ENCODE measurements around the gene ZNG1A. TPM values are rescaled to one million over a fixed set of nuclear protein-coding genes. Genes with fewer than 3 reads are reported as not detected.
"Not testable (repeated sequence)": the region's sequence is repeated elsewhere in the genome, so short reads cannot be mapped to it uniquely, and the experiment has no call there.

ZNG1A gene
- polyA plus RNA-seq (ENCODE audit: insufficient read depth in 1 of 5, insufficient read length in 5 of 5, low replicate concordance in 1 of 5), result 10 to 100 TPM; 53.4 to 85.3 (median 65.7) TPM
- long read RNA-seq, donor 1, transcript CBWD1-202 (15 exons, 1,706 nt), result major isoform, 9 of 41 reads
- long read RNA-seq, donor 1, transcript CBWD1-206 (3 exons, 1,731 nt), result major isoform, 9 of 41 reads
- long read RNA-seq, donor 1, partial matches to known transcripts, result 16 of 41 reads
- long read RNA-seq, donor 1, other reads (novel, unspliced or antisense), result 0 of 41 reads
- long read RNA-seq, donor 2, transcript CBWD1-202 (15 exons, 1,706 nt), result major isoform, 12 of 28 reads
- long read RNA-seq, donor 2, partial matches to known transcripts, result 12 of 28 reads
- long read RNA-seq, donor 2, other reads (novel, unspliced or antisense), result 0 of 28 reads
- long read RNA-seq, donor 3, transcript CBWD1-206 (3 exons, 1,731 nt), result minor isoform, 6 of 32 reads
- long read RNA-seq, donor 3, transcript CBWD1-202 (15 exons, 1,706 nt), result major isoform, 11 of 32 reads
- long read RNA-seq, donor 3, partial matches to known transcripts, result 9 of 32 reads
- long read RNA-seq, donor 3, other reads (novel, unspliced or antisense), result 0 of 32 reads
- long read RNA-seq, donor 4, partial matches to known transcripts, result 0 of 5 reads
- long read RNA-seq, donor 4, other reads (novel, unspliced or antisense), result 0 of 5 reads
- long read RNA-seq, donor 5, transcript CBWD1-202 (15 exons, 1,706 nt), result major isoform, 20 of 64 reads
- long read RNA-seq, donor 5, transcript CBWD1-206 (3 exons, 1,731 nt), result minor isoform, 16 of 64 reads
- long read RNA-seq, donor 5, partial matches to known transcripts, result 16 of 64 reads
- long read RNA-seq, donor 5, other reads (novel, unspliced or antisense), result 0 of 64 reads
- long read RNA-seq, donor 6, transcript CBWD1-202 (15 exons, 1,706 nt), result major isoform, 13 of 33 reads
- long read RNA-seq, donor 6, partial matches to known transcripts, result 17 of 33 reads
- long read RNA-seq, donor 6, other reads (novel, unspliced or antisense), result 0 of 33 reads
- long read RNA-seq, donor 7, transcript CBWD1-202 (15 exons, 1,706 nt), result major isoform, 11 of 17 reads
- long read RNA-seq, donor 7, partial matches to known transcripts, result 0 of 17 reads
- long read RNA-seq, donor 7, other reads (novel, unspliced or antisense), result 0 of 17 reads
- long read RNA-seq, donor 8, partial matches to known transcripts, result 0 of 8 reads
- long read RNA-seq, donor 8, other reads (novel, unspliced or antisense), result 0 of 8 reads

DNA sequence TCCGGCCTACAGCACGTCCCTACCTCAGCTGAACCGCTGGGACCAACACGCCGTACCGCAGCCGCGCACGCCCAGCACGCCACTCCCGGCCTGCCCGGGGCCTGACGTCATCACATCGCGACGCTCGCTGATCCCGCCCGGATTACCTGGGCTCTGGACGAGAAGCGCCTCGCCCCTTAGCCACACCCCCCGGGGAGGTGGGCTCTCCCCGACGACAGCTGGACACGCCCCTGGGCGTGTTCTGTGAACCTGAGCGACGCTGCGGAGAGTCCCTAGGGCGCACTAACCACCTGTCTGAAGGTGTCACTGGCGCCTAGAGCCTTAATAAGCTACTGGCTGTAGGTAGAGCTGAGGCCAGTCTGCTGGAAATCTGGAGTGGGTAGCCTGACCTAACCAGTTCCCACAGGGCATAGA is at the start of gene ZNG1A:
ZNG1A (minus strand) TSS at position 87 of the 414 bp plus-strand sequence. CDS start 87 bp downstream, outside the sequence.
- DNase-seq, result peak in 1 of 2 donors; percentile 73

DNA sequence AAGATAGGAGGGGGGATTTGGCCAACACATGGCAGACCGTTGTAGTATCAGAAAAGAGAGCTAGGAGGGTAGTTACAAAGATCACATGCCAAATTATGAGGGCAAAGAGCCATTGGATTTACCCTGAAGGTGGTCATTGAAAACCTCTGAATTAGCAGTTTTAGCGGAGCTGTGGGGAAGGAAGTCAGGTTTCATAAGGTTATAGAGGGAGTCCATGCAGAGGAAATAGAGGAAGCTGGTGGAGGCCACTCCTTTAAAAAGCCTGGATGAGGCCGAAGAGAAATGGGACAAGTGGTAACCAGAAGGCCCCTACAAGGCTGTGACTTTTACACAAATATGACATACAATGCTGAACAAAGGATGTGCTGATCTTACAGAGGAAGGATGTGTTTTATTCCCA is 49.0 kb upstream of the ZNG1A start:
- DNase-seq, result no peak

DNA sequence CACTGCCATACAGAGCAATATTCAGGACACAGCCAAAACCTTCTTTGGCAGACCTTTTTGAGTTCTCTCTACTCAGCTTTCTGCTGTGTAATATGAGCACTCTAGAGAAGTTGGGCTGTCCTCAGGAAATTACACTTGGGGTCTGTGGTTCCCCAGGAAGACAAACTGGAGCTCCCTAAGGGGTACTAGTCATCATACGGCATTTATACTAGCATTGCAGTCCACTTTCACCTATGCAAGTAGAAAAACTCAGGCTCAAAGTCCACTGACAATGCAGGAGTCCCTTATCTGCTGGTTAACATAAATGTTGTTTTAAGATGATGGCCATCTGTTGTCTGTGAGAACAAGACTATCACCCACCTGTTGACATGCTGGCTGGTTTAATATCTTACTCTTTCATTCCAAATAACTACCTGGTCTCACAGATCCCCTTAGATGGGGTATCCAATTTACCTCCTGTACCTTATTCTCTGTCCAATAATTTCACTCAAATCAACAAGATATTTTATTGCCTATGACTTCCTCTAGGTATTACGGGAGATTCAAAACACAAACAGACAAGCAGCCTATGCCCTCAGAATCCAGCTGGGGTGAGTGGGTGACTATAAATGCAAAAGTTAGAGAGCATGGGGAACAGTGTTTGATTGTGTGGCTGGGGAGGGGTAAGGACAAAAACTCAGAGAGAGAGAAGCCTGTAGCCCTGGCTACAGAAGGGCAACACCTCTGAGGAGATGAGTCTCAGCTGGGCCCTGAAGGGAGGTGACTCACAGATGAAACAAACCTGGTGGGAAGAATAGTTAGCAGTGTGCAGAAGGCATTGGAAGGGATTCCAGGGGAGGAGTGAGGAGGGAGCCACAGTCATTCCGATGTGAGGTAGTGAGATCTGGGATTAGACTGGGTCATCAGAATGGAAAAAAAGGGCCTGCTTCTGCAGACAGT is 46.0 kb upstream of the ZNG1A start:
- no peak for DNase-seq

DNA sequence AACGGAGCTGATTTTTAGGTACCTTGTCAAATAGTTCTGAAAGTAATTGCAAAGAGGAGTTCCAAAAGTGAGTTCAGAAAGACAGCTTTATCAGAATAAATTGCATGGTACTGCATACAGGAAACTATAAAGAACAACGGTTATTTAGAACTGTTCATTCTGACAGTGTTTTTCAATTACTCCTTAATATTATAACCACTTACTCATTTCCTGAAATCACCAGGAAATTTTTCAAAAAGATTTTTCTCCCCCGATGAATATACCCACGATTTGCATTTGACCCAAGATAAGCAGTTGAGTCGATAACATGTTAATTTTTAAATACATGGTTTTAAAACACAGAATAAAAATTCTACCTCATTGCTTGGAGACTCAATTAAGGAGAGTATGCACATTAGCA is 45.2 kb upstream of the ZNG1A start:
- DNase-seq, result no peak

DNA sequence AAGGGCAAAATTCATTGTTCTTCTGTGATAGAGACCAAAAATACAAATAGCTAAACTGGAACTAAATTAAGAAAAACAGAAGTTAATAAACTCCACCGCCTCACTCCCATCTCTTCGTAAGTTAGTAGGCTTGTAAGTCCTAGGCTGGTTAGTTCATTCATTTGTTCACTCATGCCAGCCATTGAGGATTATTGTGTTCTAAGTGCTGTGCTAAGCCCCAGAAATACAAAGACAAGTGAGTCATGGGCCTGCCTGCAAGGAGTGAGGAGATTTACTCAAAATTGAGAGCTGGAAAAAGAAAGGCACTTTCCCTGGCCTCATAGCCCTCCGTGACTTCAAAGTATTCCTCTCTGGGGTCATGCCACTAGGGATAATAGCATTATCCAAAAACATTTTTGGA is 44.3 kb upstream of the ZNG1A start:
- DNase-seq, result no peak

DNA sequence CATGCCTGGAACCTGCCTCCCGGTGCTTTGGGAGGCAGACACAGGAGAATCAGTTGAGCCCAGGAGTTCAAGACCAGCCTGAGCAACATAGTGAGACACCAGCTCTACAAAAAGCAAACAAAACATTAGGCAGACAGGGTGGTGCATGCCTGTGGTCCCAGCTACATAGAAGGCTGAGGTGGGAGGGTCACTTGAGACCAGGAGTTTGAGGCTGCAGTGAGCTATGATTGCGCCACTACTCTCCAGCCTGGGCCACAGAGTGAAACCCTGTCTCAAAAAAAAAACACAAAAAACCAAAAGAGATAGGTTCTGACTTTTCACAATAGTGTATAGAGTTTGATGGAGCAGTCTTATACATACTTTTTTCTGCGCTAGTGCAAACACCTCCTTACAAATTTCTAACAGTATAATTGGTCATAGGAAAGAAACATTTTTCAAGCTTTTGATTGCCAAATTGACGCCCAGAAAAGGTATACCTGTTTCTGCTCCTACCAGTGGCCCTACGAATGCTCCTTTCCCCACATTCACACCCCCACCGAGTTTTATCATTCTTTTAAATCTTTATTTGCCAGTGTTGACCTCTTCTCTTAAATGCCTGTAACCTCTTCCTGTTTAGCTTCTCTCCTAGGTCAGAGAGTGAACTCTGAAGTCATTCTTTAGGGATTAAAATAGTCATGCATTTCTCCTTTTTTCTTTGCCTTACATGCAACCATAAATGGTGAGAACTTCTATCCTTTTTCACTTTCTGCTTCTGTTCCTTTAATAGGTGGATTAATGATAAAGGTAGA is 43.3 kb upstream of the ZNG1A start:
- no peak for DNase-seq

DNA sequence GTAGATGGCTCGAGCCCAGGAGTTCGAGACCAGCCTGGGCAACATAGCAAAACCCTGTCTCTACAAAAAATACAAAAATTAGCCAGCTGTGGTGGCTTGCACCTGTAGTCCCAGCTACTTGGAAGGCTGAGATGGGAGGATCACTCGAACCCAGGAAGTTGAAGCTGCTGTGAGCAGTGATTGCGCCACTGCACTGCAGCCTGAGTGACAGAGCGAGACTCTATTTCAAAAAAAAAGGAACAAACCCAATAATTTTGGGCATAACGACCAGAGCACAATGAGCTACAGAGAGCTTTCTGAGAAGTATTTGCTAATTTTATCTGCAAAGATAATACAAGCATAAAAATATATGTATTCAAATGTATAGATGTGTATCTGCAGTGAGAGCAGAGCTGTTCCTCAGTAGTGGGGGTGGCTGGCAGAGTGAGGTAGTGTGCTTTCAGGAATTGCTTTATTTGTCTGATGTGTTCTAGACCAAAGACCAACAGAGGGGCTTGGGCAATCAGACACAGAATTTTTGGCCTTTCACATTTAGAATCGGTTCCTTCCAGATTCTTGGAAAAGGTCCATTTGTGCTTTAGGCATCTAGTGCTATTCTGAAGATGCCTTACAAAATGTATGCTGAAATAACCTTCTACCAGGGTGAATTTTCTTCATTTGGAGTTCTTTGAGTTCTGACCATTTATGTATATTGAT is 41.0 kb upstream of the ZNG1A start:
- no peak for DNase-seq

DNA sequence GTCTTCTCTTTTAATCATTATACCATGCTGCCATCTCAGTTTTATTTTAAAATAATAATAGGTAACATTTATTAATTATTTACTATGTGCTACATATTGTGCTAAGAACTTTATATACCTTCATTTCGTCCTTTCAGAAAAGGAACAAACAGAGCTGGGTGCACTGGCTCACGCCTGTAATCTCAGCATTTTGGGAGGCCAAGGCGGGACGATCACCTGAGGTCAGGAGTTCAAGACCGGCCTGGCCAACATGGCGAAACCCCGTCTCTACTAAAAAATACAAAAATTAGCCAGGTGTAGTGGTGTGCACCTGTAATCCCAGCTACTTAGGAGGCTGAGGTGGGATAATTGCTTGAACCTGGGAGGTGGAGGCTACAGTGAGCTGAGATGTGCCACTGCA is 40.2 kb upstream of the ZNG1A start:
- not testable (repeated sequence) for DNase-seq

DNA sequence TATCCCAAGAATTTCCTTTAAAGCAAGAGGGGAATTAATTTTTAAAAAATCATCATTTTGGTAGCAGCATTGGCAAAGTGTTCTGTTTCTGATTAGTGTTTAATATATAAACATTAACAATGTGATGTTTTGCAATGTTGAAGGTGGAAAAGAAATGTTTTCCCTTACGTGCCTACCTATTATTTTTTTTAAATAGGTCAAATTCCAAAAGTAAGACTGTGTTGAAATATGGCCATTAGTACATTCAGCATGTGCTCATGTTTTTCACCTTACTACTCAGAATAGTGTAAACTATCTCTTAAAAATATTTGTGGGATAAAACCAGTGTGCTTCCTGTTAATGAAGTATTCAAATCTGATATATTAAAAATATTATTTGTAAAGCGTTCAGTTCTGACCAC is 39.1 kb upstream of the ZNG1A start:
- no peak for DNase-seq

DNA sequence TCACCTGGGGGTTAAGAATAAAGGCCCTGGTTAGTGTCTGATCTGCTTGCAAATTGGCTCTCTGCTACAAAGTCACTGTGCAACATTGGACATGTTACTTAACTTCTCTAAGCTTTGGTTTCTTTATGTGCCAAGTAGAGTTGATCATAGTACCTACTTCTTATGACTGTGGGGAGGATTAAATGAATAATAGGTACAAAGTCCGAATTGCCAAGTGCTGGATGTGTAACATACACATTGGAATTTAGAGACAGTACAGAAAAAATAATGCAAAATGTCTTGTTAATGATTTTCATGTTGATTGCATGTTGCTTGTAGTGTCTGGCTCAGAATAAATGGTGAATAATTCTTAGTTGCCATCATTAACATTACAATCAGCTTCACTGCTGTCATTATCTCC is 38.0 kb upstream of the ZNG1A start:
- DNase-seq, result no peak

DNA sequence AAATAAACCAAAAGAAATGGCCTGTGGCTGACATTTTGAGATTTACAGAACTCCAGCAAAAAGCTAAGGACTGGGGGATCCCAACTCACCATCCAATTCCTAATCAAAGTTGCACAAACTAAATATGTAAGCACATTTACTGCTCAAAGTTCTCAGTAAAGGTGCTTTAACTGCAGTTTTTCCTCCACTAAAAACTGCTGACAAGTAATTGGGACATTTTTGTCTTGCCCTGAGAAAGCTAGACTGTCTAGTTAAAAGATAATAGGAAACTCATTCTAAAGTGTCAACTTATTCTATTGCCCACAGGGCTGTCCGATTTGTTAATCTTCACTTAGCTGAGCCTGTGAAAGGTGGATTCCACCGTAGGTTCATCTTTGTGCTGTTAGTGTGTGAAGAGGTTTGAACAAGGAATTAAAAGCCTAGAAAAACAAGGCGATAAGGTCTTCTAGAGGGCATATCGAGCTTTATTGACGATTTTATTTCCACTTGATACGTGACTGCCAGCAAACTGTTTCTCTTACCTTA is 36.8 kb upstream of the ZNG1A start:
- DNase-seq, result no peak

DNA sequence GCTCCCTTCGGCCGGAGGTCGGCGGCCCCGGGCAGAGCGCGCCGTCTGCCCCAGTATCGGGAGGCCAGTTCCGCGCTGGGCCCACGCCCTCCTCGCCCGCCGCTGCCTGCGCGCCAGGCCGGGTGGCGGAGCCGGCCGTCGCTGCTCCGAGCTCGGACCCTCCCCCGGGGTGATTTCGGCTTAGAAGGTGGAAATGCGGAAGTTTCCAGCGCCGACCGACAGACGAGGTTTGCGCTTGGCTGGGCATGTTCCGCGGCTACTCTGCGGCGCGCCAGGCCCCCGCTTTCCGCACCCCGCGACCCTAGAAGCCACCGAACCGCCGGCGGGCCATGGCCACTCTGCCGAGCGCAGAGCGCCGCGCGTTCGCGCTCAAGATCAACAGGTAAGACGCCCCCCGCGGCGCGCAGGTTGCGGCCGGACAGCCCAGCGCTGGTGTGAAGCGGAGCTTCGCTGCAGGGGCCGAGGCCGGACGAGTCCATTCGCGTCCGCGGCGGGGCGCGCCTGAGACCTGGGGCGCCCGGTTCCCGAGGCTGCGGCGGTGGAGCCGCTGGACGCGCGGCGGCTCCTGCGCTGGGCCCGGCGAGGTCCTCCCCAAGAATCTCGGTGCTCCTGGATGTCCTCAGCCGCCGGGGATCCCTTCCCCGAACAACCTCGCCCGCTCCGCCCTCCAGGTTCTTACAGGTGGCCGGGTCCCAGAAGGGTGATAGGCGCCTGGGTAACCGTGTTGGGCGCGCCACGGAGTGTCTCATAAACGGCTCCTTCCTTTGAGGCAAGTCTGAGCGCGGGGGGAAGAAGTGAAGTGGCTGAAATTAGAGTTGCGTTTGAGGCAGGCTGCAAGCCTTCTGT is 36.0 kb upstream of the ZNG1A start, which contains the start of gene DOCK8:
DOCK8 (plus strand) TSS at position 218 of the 846 bp plus-strand sequence; CDS start at position 330, 112 bp downstream.
- peak; percentile 35 to 46 for DNase-seq

DNA sequence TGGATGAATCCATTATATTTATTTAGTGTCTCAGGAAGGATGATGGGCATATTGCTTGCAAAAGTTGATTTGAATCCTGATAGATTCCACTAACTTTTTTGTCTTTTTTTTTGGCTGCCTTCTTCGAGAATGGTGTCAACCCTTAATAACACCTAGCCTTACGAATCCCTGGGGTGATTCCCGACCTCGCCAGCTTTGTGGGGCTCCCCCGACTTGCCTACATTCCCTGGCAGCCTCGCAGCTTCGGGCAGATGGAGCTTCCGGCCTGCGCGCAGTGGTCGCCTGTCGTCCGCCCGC is 35.4 kb upstream of the ZNG1A start:
- DNase-seq, result no peak

DNA sequence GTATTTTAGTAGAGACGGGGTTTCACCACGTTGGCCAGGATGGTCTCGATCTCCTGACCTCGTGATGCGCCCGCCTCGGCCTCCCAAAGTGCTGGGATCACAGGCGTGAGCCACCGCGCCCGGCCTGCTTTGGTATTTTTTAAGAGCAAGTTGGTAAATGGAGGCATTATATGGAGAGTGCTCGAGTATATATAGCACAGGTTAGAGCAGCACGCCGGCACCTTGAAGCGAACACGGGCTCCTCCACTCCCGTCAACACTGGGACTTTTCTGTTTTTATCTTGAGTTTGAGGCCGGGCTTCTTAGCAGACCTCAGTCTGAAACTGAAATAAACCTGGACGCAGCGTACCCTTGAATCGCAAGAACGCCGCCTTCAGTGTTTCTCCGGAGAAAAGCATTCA is 35.0 kb upstream of the ZNG1A start:
- not testable (repeated sequence) for DNase-seq

DNA sequence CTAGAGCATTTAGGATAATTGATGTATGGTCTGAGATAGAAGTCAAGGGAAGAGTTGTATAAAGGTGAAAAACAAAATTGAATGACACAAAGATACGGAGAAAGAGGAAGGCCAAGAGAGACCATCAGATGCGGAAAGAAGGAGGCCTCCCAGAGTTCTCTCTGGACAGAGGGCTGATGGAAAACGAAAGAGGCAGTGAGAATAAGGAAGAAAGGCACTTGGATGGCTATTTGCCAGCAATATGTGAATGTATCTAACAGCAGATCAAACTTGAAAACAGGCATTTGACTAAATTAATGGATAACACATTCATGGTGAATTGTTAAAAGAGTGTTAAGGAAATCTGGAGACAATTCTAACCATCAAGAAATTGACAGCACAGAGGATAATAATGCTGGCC is 33.4 kb upstream of the ZNG1A start:
- DNase-seq, result no peak

DNA sequence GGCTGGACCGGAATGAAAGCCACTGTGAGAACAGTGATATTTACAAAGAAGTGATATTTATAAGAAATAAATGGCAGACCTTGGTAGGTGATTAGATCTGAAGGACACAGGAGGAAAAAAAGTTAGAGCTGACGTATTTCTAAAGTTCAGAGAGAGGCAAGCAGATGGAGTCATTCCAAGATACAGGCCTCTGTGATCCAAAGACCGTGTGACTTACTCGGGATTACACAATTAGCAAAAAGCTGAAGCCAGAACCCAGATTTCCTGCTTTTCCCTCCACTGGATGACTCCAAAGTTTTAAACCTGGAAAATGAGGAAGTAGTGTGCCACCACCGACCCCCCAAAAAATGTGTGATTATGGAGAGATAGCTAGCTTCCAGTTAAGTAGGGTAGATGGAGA is 32.7 kb upstream of the ZNG1A start:
- DNase-seq, result no peak

DNA sequence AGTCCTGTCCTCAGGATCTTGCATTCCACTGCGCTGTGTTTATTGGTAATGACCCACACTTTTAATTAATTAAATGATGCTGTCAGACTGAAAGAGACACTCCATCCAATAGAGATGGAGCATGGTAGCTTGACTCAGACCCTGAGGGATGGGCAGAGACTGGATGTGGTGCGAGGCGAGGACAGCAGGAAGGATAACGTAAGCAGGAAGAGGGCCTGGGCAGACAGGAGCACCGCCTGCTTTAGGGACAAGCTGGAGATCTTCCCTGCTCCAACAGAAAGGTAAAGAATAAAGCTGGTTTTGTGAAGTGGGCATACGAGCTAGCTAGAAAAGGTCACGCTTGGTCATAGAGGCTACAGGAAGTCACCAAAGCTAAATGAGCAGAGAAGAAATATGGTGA is 32.2 kb upstream of the ZNG1A start:
- DNase-seq, result no peak

DNA sequence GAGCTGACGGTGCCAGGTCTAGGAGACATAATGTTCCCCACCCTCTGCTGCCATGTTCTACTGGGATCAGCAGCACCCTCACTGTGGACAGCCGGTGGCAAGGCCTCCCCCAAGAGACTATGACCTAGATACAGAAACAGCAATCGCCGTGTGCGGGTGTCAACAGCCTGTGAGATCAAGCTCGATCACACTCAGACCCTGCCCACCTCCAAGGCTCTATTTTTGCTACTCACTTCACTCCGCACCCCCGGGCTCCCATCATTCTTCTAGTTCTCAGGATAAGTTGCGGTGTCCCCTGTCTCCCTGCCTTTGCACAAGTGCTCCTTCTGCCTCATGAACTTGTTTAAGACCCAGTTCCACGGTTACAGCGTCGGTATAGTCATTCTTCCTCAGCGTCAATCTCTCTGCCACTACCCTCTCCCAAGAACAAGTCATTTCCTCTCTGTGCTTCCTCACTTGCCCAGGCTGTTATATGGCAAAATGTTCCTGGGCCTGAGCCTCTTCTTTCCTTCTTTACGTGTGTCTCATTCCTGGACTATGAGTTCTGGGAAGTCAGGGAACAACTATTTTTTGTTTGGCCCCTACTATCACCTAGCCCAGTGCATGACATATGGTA is 30.4 kb upstream of the ZNG1A start:
- no peak for DNase-seq
